NCI-H2029 (cell line): Measurements from ENCODE around the gene BTBD3.

ENCODE experiments used
- DNase-seq: peaks from one replicate; lab custom pipeline; 2025; lab: John Stamatoyannopoulos, UW

BTBD3 gene

GRCh38 chr20:11972478-11972877 is 54.8 kb downstream of the BTBD3 start:
- DNase-seq: no peak
